Stimulated activated CD8-positive, alpha-beta memory T cell treated with anti-CD3 and anti-CD28 coated beads, Interleukin-15, amount 100 ng/mL, for 24 hours (primary cell): ENCODE results near the gene SYTL1.

Source experiments
- DNase-seq: peaks from one replicate; pipeline ENCODE4 v3.0.0-alpha.2; 2020; ENCODE audit warnings: low read depth

Gene SYTL1

GRCh38 chr1:27321813-27322568 lies 19.8 kb upstream of the SYTL1 start, which contains the start of gene TMEM222:
Gene TMEM222, plus strand, starts transcription at chr1:27322163. Its CDS starts 35 bp downstream, at chr1:27322198.
- DNase-seq, result peak; percentile 96

- DNase-seq, result no peak
These were observed 19.1 kb upstream of the SYTL1 start for GRCh38 chr1:27322569-27323240.

GRCh38 chr1:27325286-27325685 lies 16.5 kb upstream of the SYTL1 start:
- DNase-seq, result no peak

- no peak for DNase-seq
These were observed 13.9 kb upstream of the SYTL1 start for GRCh38 chr1:27327964-27328363.

- no peak for DNase-seq
These were observed 11.0 kb upstream of the SYTL1 start for GRCh38 chr1:27330786-27331185.

- no peak for DNase-seq
These were observed 10.4 kb upstream of the SYTL1 start for GRCh38 chr1:27331426-27331825.

- DNase-seq, result no peak
These were observed 9.9 kb upstream of the SYTL1 start for GRCh38 chr1:27331922-27332321.

- DNase-seq, result no peak
These were observed 9.1 kb upstream of the SYTL1 start for GRCh38 chr1:27332536-27333281.

GRCh38 chr1:27333717-27334279 lies 8.0 kb upstream of the SYTL1 start:
- DNase-seq, result no peak

GRCh38 chr1:27335506-27336422 lies 6.1 kb upstream of the SYTL1 start:
- no peak for DNase-seq

- no peak for DNase-seq
These were observed 5.1 kb upstream of the SYTL1 start for GRCh38 chr1:27336756-27337155.

GRCh38 chr1:27338751-27339150 lies 3.1 kb upstream of the SYTL1 start:
- DNase-seq, result no peak

GRCh38 chr1:27339213-27339612 lies 2.6 kb upstream of the SYTL1 start:
- no peak for DNase-seq

- DNase-seq, result no peak
These were observed 562 bp downstream of the SYTL1 start for GRCh38 chr1:27342391-27342777.

GRCh38 chr1:27342778-27343638 lies 1.2 kb downstream of the SYTL1 start:
- no peak for DNase-seq

- DNase-seq, result no peak
These were observed 1.8 kb downstream of the SYTL1 start for GRCh38 chr1:27343639-27344025.

- no peak for DNase-seq
These were observed 3.5 kb downstream of the SYTL1 start for GRCh38 chr1:27345272-27345671.

GRCh38 chr1:27346357-27346756 lies 4.5 kb downstream of the SYTL1 start:
- no peak for DNase-seq

- no peak for DNase-seq
These were observed 5.3 kb downstream of the SYTL1 start for GRCh38 chr1:27346991-27347624.
